ENCODE results near the gene SREBF2. TPM values are rescaled to one million over a fixed set of nuclear protein-coding genes. Genes with fewer than 3 reads are reported as not detected.

The SREBF2 gene
- total and polyA plus RNA-seq, 2 of the 13 experiments (the other 11 are each of a cell fraction or from before 2014, with no cell fraction given): 53.8 to 72.6 TPM

DNA sequence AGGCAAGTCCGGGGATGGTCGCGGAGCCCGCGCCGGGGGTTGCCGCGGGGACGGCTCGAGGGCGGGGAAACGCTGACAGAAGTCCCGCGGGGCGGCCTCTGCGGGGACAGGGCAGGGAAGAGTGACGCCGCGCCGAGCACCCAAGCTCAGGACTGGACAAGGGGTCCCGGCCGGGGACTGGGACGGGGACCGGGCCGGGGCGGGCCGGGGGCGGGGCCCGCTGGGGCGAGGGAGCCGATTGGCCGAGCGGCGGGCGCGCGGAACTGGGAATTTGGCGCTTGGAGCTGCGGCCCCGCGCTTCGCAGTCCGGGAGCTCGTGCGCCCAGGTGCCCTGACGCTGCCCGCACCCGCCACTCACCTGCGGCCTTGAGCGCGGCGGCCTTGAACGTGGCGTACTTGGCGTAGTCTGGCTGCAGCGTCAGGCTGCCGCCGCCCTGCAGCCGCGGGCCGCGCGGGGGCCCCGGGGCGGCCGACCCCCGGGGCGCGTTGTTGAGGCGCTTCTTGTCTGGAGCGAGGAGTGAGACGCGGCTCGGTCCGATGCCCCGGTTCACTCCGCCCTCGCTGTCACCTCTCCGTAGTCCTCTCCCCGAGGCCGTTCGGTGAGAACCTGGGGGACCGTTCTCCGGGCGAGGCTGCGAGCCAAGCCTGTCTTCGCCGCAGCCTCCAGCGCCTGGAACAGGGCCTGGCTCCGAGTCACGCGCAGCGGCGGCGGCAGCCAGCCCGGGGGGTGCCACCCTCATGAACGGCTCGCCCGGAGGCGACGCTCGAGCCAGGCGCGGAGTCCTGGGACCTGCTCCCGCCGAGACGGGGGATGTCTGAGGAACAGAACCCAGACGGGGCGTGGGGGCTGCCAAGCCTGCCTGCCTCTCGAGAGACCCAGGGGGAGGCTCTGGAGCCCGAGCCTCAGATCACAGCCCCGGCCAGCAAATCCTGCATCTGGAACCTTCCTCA is 77.4 kb downstream of the SREBF2 start (continued):
- TF ChIP-seq ZNF816 (CRISPR knock-in tag; IDR thresholded peaks at IDR 0.05; ENCODE audit: borderline replicate concordance) (no peak), ZFX (CRISPR knock-in tag; IDR thresholded peaks at IDR 0.05; ENCODE audit: low read depth) (0 out of 2 replicates have a peak, but pooled peaks have one; percentile 13), ATAD3A (CRISPR knock-in tag; IDR thresholded peaks at IDR 0.05) (no peak), ESRRA (CRISPR knock-in tag; IDR thresholded peaks at IDR 0.05; ENCODE audit: low read depth) (no peak), ZNF780A (CRISPR knock-in tag; IDR thresholded peaks at IDR 0.05) (no peak), NCOR1 (IDR thresholded peaks at IDR 0.05; ENCODE audit: borderline replicate concordance, low read length) (no peak), RELA (CRISPR knock-in tag; IDR thresholded peaks at IDR 0.05) (no peak), DNMT1 (CRISPR knock-in tag; IDR thresholded peaks at IDR 0.05) (no peak), ZFP1 (CRISPR knock-in tag; IDR thresholded peaks at IDR 0.05) (no peak), ZSCAN12 (CRISPR knock-in tag; IDR thresholded peaks at IDR 0.05) (no peak), RARA (CRISPR knock-in tag; IDR thresholded peaks at IDR 0.05) (0 out of 2 replicates have a peak, but pooled peaks have one; percentile 8), NFYC (CRISPR knock-in tag; IDR thresholded peaks at IDR 0.05) (0 out of 2 replicates have a peak, but pooled peaks have one; percentile 12)
- TF ChIP-seq, protein P1, sequence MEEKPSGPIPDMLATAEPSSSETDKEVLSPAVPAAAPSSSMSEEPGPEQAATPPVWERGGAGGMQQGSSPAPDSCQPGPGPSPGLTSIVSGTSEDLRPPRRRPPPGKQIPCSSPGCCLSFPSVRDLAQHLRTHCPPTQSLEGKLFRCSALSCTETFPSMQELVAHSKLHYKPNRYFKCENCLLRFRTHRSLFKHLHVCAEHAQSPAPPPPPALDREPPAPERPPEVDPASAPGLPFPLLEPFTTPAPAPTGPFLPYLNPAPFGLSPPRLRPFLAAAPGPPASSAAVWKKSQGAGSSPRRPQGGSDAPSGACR (CRISPR knock-in tag; IDR thresholded peaks at IDR 0.05): no peak
- TF ChIP-seq, protein P2, sequence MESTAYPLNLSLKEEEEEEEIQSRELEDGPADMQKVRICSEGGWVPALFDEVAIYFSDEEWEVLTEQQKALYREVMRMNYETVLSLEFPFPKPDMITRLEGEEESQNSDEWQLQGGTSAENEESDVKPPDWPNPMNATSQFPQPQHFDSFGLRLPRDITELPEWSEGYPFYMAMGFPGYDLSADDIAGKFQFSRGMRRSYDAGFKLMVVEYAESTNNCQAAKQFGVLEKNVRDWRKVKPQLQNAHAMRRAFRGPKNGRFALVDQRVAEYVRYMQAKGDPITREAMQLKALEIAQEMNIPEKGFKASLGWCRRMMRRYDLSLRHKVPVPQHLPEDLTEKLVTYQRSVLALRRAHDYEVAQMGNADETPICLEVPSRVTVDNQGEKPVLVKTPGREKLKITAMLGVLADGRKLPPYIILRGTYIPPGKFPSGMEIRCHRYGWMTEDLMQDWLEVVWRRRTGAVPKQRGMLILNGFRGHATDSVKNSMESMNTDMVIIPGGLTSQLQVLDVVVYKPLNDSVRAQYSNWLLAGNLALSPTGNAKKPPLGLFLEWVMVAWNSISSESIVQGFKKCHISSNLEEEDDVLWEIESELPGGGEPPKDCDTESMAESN (CRISPR knock-in tag; conservative IDR thresholded peaks at IDR 0.05): no peak
- TF ChIP-seq, protein P3, sequence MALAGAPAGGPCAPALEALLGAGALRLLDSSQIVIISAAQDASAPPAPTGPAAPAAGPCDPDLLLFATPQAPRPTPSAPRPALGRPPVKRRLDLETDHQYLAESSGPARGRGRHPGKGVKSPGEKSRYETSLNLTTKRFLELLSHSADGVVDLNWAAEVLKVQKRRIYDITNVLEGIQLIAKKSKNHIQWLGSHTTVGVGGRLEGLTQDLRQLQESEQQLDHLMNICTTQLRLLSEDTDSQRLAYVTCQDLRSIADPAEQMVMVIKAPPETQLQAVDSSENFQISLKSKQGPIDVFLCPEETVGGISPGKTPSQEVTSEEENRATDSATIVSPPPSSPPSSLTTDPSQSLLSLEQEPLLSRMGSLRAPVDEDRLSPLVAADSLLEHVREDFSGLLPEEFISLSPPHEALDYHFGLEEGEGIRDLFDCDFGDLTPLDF (CRISPR knock-in tag; IDR thresholded peaks at IDR 0.05): 0 out of 2 replicates have a peak, but pooled peaks have one; percentile 32

Data from HepG2 (cell line).